HG03159 (cell line): ENCODE results near the gene AP4M1.

Source experiments
- ATAC-seq: cut with Tn5 transposase; IDR thresholded peaks from one replicate; pipeline ENCODE4 v1.9.1; 2021; ENCODE audit warnings: mild to moderate bottlenecking, moderate library complexity; ENCODE audit not compliant: unreplicated experiment

The AP4M1 gene

DNA sequence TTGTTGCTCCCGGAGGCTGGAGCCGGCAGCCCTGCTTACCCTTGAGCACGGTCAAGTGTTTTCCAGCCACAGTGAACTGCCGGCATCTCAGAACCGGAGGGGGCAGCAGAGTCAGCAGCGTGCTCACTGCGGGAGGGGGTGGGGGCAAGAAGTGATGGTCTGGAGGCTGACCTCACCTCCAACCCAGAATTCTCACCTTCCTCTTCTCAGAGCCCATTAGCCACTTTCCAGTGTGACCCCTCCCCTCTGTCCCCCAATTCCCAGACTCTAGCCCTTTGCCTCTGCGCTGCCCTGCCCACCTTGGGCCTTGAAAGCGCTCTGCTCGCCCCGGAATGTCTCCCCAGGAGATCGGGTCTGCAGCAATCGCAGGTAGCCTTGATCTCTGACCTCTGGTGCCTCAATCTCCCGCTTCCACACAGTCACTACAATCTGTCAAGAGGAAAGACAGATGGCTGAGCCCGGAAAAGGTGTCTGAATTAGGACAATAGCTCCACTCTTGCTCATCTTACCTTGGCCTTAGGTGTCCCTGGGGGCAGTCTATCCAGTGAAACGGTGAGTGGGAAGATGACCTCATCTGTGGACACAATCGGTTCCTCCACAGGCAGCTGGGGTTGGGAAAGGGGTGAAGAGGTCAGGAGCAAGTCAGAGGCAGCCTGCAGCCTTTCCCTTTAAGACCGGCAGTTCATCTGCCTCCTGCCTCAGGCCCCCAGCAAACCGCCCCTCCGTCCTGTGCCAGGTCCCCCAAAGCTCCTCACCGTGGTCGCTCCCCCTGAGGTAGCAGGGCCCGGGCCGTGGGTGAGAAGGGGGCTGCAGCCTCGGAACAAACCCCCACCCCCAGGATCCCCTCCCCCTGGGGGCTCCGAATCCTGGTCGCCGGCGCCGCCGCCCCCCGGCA lies 56.1 kb downstream of the AP4M1 start:
- ATAC-seq: peak; percentile 5
